ENCODE results near the gene GNG12.

Gene GNG12

DNA sequence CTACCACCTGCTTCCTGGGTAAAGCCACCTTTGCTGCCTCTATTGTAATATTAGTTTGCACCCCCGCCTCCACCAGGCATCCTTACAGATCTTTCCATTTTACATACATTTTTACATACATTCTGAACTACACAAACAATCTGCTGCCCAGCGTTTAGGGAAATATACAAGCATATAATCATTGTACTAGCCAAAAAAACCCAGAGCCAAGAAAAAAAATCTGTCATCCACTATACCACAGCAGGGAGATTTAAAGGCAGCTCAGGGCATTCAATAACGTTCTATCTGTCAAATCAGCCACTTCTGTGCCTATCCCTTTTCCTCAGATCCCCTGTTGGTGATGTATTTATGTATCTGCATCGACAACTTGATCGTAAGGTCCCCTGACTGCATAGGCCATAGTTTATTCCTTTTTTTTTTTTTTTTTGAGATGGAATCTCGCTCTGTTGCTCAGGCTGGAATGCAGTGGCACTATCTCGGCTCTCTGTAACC is 43.0 kb downstream of the GNG12 start:
- Histone ChIP-seq H3K9ac (ENCODE audit: low read depth in 1 of 2, low read length in 2 of 2) (no peak overlapping the region), H3K9me3 (ENCODE audit: control insufficient read depth in 2 of 2, low read length in 2 of 2) (no peaks in the 10 kb centered on the region), H3K4me1 (ENCODE audit: control insufficient read depth in 2 of 2, insufficient read depth in 2 of 2, low read length in 2 of 2) (no peaks in the 10 kb centered on the region), H3K4me3 (ENCODE audit: low read length in 2 of 2) (no peak overlapping the region), H3K27ac (ENCODE audit: low read depth in 2 of 2, low read length in 2 of 2) (no peak overlapping the region), H3K27me3 (ENCODE audit: control insufficient read depth in 2 of 2, insufficient read depth in 2 of 2, low read length in 2 of 2) (no peaks in the 10 kb centered on the region), H3K36me3 (ENCODE audit: control insufficient read depth in 2 of 2, insufficient read depth in 2 of 2, low read length in 2 of 2) (no peaks in the 10 kb centered on the region)

DNA sequence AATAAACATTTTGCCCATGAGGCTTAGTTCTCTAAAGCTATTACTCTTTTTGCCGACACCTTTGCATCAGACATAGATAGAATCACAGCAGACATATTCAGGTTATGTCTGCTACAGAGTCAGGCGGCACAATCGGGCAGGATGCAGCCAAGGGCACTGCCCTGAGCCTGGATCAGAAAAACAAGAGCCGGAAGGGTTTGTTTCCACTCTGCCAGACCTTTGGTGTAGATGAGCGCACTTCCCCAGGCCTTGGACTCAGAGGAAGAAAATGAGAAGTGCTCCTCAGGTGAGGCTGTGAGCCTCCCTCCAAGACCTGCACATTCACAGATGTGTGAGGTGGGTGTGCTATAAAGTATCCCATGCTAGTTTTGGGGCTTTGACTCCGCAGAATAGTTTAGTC is 43.7 kb downstream of the GNG12 start:
- no peak overlapping the region for H3K27ac ChIP-seq (ENCODE audit: low read depth in 2 of 2, low read length in 2 of 2)
- H3K9me3 ChIP-seq (ENCODE audit: control insufficient read depth in 2 of 2, low read length in 2 of 2), result no peaks in the 10 kb centered on the region

DNA sequence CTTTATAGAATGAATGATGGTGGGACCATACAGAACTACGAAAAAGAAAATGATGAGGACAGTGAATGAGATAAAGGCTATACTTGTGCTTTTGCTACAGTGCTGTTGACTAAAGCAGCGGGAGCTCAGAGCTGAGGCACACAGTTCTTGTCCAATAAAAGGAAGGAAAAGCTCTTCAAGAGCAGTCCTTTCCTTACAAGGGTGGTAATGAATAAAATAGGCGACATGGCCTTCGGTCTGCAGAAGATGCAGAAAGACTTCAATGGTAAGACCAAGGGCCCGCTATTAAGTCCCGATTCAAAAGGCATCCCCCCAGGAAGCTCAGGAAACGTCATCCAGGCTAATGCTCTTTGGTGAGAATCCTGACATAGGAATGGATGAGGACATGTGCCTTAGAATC is 44.4 kb downstream of the GNG12 start:
- Histone ChIP-seq H3K4me3 (ENCODE audit: low read length in 2 of 2) (no peak overlapping the region), H3K9ac (ENCODE audit: low read depth in 1 of 2, low read length in 2 of 2) (no peak overlapping the region), H3K4me1 (ENCODE audit: control insufficient read depth in 2 of 2, insufficient read depth in 2 of 2, low read length in 2 of 2) (no peaks in the 10 kb centered on the region), H3K27me3 (ENCODE audit: control insufficient read depth in 2 of 2, insufficient read depth in 2 of 2, low read length in 2 of 2) (no peaks in the 10 kb centered on the region), H3K27ac (ENCODE audit: low read depth in 2 of 2, low read length in 2 of 2) (no peak overlapping the region), H3K9me3 (ENCODE audit: control insufficient read depth in 2 of 2, low read length in 2 of 2) (no peaks in the 10 kb centered on the region), H3K36me3 (ENCODE audit: control insufficient read depth in 2 of 2, insufficient read depth in 2 of 2, low read length in 2 of 2) (no peaks in the 10 kb centered on the region)

More for the DNA sequence above, 43.7 kb downstream of the GNG12 start:
- Histone ChIP-seq H3K36me3 (ENCODE audit: control insufficient read depth in 2 of 2, insufficient read depth in 2 of 2, low read length in 2 of 2) (no peaks in the 10 kb centered on the region), H3K27me3 (ENCODE audit: control insufficient read depth in 2 of 2, insufficient read depth in 2 of 2, low read length in 2 of 2) (no peaks in the 10 kb centered on the region), H3K9ac (ENCODE audit: low read depth in 1 of 2, low read length in 2 of 2) (no peak overlapping the region), H3K4me3 (ENCODE audit: low read length in 2 of 2) (no peak overlapping the region), H3K4me1 (ENCODE audit: control insufficient read depth in 2 of 2, insufficient read depth in 2 of 2, low read length in 2 of 2) (no peaks in the 10 kb centered on the region)

DNA sequence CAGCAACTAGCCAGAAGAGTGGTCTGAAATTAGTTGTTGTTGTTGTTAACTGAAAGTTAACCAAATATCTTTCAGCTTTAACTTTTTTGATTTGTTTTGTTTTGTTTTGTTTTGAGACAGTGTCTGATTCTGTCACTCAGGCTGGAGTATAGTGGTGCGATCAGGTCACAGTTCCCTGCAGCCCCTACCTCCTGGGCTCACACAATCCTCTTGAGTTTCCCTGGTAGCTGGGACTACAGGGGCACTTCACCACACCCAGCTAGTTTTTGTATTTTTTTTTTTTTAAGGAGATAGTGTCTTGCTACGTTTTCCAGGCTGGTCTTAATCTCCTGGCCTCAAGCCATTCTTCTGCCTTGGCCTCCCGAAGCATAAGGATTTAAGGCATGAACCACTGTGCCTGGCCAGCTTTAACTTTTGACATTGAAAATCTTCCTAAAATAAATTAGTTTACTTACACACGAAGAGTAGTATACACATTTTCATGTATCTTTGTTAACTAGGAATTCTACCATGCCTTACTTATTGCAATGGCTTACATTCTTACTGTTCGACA is 45.0 kb downstream of the GNG12 start:
- no peaks in the 10 kb centered on the region for H3K36me3 ChIP-seq (ENCODE audit: control insufficient read depth in 2 of 2, insufficient read depth in 2 of 2, low read length in 2 of 2)
- H3K27ac ChIP-seq (ENCODE audit: low read depth in 2 of 2, low read length in 2 of 2), result no peak overlapping the region
- no peak overlapping the region for H3K4me3 ChIP-seq (ENCODE audit: low read length in 2 of 2)
- H3K9me3 ChIP-seq (ENCODE audit: control insufficient read depth in 2 of 2, low read length in 2 of 2), result no peaks in the 10 kb centered on the region
- no peaks in the 10 kb centered on the region for H3K4me1 ChIP-seq (ENCODE audit: control insufficient read depth in 2 of 2, insufficient read depth in 2 of 2, low read length in 2 of 2)
- H3K27me3 ChIP-seq (ENCODE audit: control insufficient read depth in 2 of 2, insufficient read depth in 2 of 2, low read length in 2 of 2), result no peaks in the 10 kb centered on the region
- H3K9ac ChIP-seq (ENCODE audit: low read depth in 1 of 2, low read length in 2 of 2), result no peak overlapping the region

DNA sequence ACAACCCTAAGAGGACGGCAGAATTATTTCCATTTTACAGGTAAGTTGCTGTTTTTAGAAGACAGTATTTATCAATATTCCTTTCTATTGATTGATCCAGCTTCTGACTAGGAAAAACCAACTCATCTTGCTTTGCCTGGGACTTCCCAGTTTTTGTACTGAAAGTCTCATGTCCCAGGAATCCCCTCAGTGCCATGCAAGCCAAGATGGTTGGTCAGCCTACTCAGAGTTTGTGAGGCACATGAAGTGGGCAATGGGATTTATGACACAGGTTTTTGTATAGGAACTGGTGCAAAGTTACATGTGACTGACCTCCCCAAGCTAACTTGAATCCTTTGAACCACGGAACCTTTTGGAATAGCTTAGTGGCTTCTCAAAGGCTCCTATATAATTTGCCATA is 45.5 kb downstream of the GNG12 start:
- no peaks in the 10 kb centered on the region for H3K9me3 ChIP-seq (ENCODE audit: control insufficient read depth in 2 of 2, low read length in 2 of 2)
- H3K36me3 ChIP-seq (ENCODE audit: control insufficient read depth in 2 of 2, insufficient read depth in 2 of 2, low read length in 2 of 2), result no peaks in the 10 kb centered on the region
- H3K27me3 ChIP-seq (ENCODE audit: control insufficient read depth in 2 of 2, insufficient read depth in 2 of 2, low read length in 2 of 2), result no peaks in the 10 kb centered on the region
- H3K4me1 ChIP-seq (ENCODE audit: control insufficient read depth in 2 of 2, insufficient read depth in 2 of 2, low read length in 2 of 2), result no peaks in the 10 kb centered on the region
- H3K9ac ChIP-seq (ENCODE audit: low read depth in 1 of 2, low read length in 2 of 2), result no peak overlapping the region
- no peak overlapping the region for H3K4me3 ChIP-seq (ENCODE audit: low read length in 2 of 2)
- H3K27ac ChIP-seq (ENCODE audit: low read depth in 2 of 2, low read length in 2 of 2), result no peak overlapping the region

DNA sequence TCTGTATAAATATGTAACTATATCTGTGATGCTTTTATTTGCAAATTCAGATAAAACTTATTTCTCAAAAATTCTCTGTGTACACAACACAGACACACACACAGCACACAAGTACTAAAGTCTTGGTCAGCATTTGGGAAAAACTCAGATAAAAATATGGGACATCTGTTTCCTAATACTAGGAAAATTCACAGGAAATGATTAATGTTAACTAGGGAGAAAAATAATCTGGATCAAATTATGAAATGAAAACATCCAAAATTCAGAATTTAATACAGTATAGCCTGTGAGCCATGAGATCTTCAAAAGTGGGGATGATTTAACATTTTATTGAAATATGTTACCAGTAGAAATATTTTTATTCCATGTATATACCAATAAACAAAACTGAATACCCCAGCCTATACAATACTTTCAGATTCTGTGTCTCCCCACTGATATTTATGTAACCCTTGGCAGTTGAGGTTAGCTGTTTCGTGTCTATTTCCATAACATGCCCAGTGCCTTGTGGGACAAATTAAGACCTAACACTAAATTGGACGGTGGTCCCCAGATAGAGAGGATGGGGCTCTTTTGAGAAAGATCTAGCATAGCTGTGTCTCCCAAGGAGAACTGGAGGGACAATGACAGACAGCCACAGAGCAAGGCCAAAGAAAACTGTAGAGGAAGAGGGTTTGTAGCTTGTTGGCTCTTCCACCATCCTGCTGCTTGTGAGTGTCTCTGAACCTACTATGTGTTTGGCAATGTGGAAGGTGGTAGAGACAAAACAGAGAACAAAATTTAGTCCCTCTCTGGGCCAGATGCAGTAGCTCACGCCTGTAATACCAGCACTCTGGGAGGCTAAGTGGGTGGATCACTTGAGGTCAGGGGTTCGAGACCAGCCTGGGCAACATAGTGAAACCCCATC is 47.2 kb downstream of the GNG12 start:
- Histone ChIP-seq H3K27ac (ENCODE audit: low read depth in 2 of 2, low read length in 2 of 2) (no peak overlapping the region), H3K4me1 (ENCODE audit: control insufficient read depth in 2 of 2, insufficient read depth in 2 of 2, low read length in 2 of 2) (no peaks in the 10 kb centered on the region)

DNA sequence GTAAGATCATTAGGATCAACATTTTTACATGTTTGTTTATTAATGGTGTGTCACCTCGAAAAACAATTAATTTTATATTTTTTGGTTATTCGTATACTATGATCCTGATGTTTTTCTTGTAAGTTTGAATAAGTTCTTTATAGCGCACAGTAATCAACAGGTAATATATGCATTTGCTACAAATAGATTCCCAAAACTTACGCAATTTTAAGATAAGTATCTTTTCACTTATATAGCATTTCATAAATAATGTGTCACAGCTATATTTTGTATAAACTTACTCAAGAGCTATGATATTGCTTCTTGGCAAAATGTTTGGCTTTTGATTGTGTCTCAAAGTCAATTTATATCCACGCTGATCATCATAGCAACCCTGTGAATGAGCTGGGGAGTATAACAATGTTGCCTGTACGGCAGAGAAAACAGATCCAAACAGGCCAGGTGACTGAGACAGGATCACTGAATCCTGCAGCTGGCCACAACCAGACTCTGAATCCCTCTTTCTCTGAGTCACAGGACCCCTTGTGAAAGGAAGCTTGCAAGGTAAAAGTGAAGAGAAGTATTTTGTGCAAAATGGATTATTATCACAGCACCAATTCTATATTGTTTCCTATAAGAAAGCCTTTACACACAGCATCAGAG is 48.6 kb downstream of the GNG12 start:
- H3K4me3 ChIP-seq (ENCODE audit: low read length in 2 of 2), result no peak overlapping the region
- H3K9me3 ChIP-seq (ENCODE audit: control insufficient read depth in 2 of 2, low read length in 2 of 2), result no peaks in the 10 kb centered on the region
- no peak overlapping the region for H3K9ac ChIP-seq (ENCODE audit: low read depth in 1 of 2, low read length in 2 of 2)
- no peaks in the 10 kb centered on the region for H3K27me3 ChIP-seq (ENCODE audit: control insufficient read depth in 2 of 2, insufficient read depth in 2 of 2, low read length in 2 of 2)
- H3K36me3 ChIP-seq (ENCODE audit: control insufficient read depth in 2 of 2, insufficient read depth in 2 of 2, low read length in 2 of 2), result no peaks in the 10 kb centered on the region
- no peak overlapping the region for H3K27ac ChIP-seq (ENCODE audit: low read depth in 2 of 2, low read length in 2 of 2)
- no peaks in the 10 kb centered on the region for H3K4me1 ChIP-seq (ENCODE audit: control insufficient read depth in 2 of 2, insufficient read depth in 2 of 2, low read length in 2 of 2)

More for the DNA sequence above, 47.2 kb downstream of the GNG12 start:
- Histone ChIP-seq H3K27me3 (ENCODE audit: control insufficient read depth in 2 of 2, insufficient read depth in 2 of 2, low read length in 2 of 2) (no peaks in the 10 kb centered on the region), H3K4me3 (ENCODE audit: low read length in 2 of 2) (no peak overlapping the region), H3K9ac (ENCODE audit: low read depth in 1 of 2, low read length in 2 of 2) (no peak overlapping the region), H3K36me3 (ENCODE audit: control insufficient read depth in 2 of 2, insufficient read depth in 2 of 2, low read length in 2 of 2) (no peaks in the 10 kb centered on the region), H3K9me3 (ENCODE audit: control insufficient read depth in 2 of 2, low read length in 2 of 2) (no peaks in the 10 kb centered on the region)

DNA sequence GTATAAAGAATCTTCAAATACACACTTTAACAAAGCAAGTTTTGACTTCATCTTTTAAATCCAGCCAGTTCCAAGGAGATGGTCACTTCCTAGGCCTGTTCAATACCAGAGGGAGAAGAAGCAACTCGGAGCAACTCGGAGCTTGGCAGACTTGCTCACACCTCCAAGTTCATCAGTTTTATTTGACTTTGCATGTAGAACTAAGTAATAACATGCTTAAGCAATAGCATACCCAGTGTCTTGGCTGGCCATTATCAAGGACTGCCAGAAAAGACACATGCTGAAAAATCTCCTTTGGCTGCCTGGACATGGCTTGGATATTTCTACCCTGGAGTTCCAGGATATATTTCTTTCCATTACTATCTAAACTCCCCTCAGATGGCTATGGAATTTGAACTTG is 52.6 kb downstream of the GNG12 start:
- peaks cover 2% of the 10 kb centered on the region in 2 donors for H3K36me3 ChIP-seq (ENCODE audit: control insufficient read depth in 2 of 2, insufficient read depth in 2 of 2, low read length in 2 of 2)
- H3K4me1 ChIP-seq (ENCODE audit: control insufficient read depth in 2 of 2, insufficient read depth in 2 of 2, low read length in 2 of 2), result no peaks in the 10 kb centered on the region
- H3K9ac ChIP-seq (ENCODE audit: low read depth in 1 of 2, low read length in 2 of 2), result no peak overlapping the region
- no peaks in the 10 kb centered on the region for H3K9me3 ChIP-seq (ENCODE audit: control insufficient read depth in 2 of 2, low read length in 2 of 2)
- H3K27ac ChIP-seq (ENCODE audit: low read depth in 2 of 2, low read length in 2 of 2), result no peak overlapping the region
- H3K27me3 ChIP-seq (ENCODE audit: control insufficient read depth in 2 of 2, insufficient read depth in 2 of 2, low read length in 2 of 2), result no peaks in the 10 kb centered on the region
- no peak overlapping the region for H3K4me3 ChIP-seq (ENCODE audit: low read length in 2 of 2)

DNA sequence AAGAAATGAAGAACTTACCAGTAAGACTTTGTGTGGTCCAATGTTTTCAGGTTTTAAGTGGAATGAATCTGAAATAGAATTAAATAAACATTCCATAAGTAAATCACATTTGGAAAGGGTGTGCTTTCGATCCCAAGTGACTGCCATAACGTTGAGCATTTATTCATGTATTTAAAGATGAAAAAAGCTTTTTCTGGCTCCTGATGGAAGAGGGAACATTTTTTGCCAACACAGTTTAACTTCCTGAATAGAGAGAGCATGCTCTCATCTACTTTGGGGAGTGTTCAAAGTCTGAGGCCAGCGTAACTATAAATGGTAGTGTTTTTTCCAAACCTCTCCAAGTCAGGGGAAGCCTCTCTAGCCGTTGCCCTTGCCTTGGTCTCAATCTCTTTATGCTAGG is 55.8 kb downstream of the GNG12 start:
- Histone ChIP-seq H3K4me1 (ENCODE audit: control insufficient read depth in 2 of 2, insufficient read depth in 2 of 2, low read length in 2 of 2) (no peaks in the 10 kb centered on the region), H3K27me3 (ENCODE audit: control insufficient read depth in 2 of 2, insufficient read depth in 2 of 2, low read length in 2 of 2) (no peaks in the 10 kb centered on the region), H3K36me3 (ENCODE audit: control insufficient read depth in 2 of 2, insufficient read depth in 2 of 2, low read length in 2 of 2) (peaks cover 2 to 11% of the 10 kb centered on the region in 2 donors), H3K9me3 (ENCODE audit: control insufficient read depth in 2 of 2, low read length in 2 of 2) (no peaks in the 10 kb centered on the region), H3K27ac (ENCODE audit: low read depth in 2 of 2, low read length in 2 of 2) (peak overlapping the region in 1 of 2 donors; percentile 27), H3K4me3 (ENCODE audit: low read length in 2 of 2) (no peak overlapping the region), H3K9ac (ENCODE audit: low read depth in 1 of 2, low read length in 2 of 2) (no peak overlapping the region)

DNA sequence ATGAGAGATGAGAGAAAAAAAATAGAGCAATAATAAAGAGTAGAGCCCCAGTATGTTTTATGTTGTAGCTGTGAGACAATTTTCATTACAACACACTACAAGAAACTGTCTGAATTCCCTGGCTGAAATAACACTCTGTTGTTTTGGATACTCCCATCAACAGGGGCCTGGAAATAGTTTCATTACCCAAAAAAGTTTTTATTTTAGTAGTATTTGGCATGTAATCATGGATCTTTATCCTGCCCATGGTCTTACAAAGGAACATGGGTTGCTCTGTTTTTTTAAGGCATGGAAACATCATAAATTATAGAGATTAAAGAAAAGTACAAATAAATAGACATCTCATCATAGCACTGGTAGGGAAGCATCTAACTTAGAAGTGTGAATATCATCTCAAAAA is 56.3 kb downstream of the GNG12 start:
- H3K9me3 ChIP-seq (ENCODE audit: control insufficient read depth in 2 of 2, low read length in 2 of 2), result no peaks in the 10 kb centered on the region
- H3K27ac ChIP-seq (ENCODE audit: low read depth in 2 of 2, low read length in 2 of 2), result no peak overlapping the region
- H3K4me3 ChIP-seq (ENCODE audit: low read length in 2 of 2), result no peak overlapping the region
- peaks cover 2 to 11% of the 10 kb centered on the region in 2 donors for H3K36me3 ChIP-seq (ENCODE audit: control insufficient read depth in 2 of 2, insufficient read depth in 2 of 2, low read length in 2 of 2)
- no peak overlapping the region for H3K9ac ChIP-seq (ENCODE audit: low read depth in 1 of 2, low read length in 2 of 2)
- no peaks in the 10 kb centered on the region for H3K27me3 ChIP-seq (ENCODE audit: control insufficient read depth in 2 of 2, insufficient read depth in 2 of 2, low read length in 2 of 2)
- H3K4me1 ChIP-seq (ENCODE audit: control insufficient read depth in 2 of 2, insufficient read depth in 2 of 2, low read length in 2 of 2), result no peaks in the 10 kb centered on the region

Data from mucosa of rectum (tissue), 2 donors.